Thoracic aorta (tissue), 2 donors: Measurements from ENCODE around the gene C9orf50. TPM values are rescaled to one million over a fixed set of nuclear protein-coding genes. Genes with fewer than 3 reads are reported as not detected.
A peak's percentile ranks its signal among the peaks of the same experiment; 100 is the strongest.
"Not testable (repeated sequence)": the region's sequence is repeated elsewhere in the genome, so short reads cannot be mapped to it uniquely, and the experiment has no call there.

Experiments
- ATAC-seq: fragments of 150-250 bp; one replicate; pipeline ENCODE4 v1.8.0; 2017; ENCODE audit warnings: low read depth; ENCODE audit not compliant: insufficient number of reproducible peaks, low FRiP score
- DNase-seq: peaks from one replicate; pipeline ENCODE4 v3.0.0-alpha.2; 2020; ENCODE audit warnings: low spot score
- H3K27ac ChIP-seq, 2 donors: fragments of 200-600 bp; sonication (generic); 1 replicate in 1 of 2; 2 replicates in 1 of 2; pipeline ENCODE4 v1.5.1; 2016; ENCODE audit warnings: mild to moderate bottlenecking in 2 of 2, moderate library complexity in 2 of 2
- H3K27me3 ChIP-seq: fragments of 200-600 bp; sonication (generic); replicated peaks from 2 replicates; pipeline ENCODE4 v1.6.0; 2016; ENCODE audit warnings: mild to moderate bottlenecking; ENCODE audit not compliant: insufficient read depth
- H3K36me3 ChIP-seq: fragments of 200-600 bp; sonication (generic); one replicate; pipeline ENCODE4 v1.5.1; 2016
- H3K4me1 ChIP-seq, 2 donors: fragments of 200-600 bp; sonication (generic); 1 replicate in 1 of 2; 2 replicates in 1 of 2; pipeline versions ENCODE4 v1.5.1 to v1.6.0; 2016; ENCODE audit warnings: low read depth in 2 of 2, mild to moderate bottlenecking in 1 of 2; ENCODE audit not compliant: control insufficient read depth in 1 of 2
- H3K4me3 ChIP-seq: fragments of 200-600 bp; sonication (generic); 2 replicates; pipeline ENCODE4 v1.5.1; 2016; ENCODE audit warnings: mild to moderate bottlenecking
- H3K9me3 ChIP-seq: fragments of 200-600 bp; sonication (generic); 2 replicates; pipeline ENCODE4 v1.5.1; 2016
- total RNA-seq, 2 donors: library from RNA; depleted of rRNA; stranded (reverse); fragments of >200 nt; gene quantifications; one replicate each; pipeline versions ENCODE4 v1.1.0 to v1.2.3, GENCODE V29; 2016
- TF ChIP-seq, protein P1 (sequence below): fragments of 200-600 bp; sonication (generic); IDR thresholded peaks from one replicate; pipeline ENCODE4 v1.5.1; 2019; ENCODE audit warnings: antibody characterized with exemption

Gene C9orf50
- total RNA-seq, 2 donors from 2014 or later, result not detected

GRCh38 chr9:129596541-129597331, 24.2 kb downstream of the C9orf50 start:
- no peaks in the 10 kb centered on the region for H3K27me3 ChIP-seq
- TF ChIP-seq, protein P1, sequence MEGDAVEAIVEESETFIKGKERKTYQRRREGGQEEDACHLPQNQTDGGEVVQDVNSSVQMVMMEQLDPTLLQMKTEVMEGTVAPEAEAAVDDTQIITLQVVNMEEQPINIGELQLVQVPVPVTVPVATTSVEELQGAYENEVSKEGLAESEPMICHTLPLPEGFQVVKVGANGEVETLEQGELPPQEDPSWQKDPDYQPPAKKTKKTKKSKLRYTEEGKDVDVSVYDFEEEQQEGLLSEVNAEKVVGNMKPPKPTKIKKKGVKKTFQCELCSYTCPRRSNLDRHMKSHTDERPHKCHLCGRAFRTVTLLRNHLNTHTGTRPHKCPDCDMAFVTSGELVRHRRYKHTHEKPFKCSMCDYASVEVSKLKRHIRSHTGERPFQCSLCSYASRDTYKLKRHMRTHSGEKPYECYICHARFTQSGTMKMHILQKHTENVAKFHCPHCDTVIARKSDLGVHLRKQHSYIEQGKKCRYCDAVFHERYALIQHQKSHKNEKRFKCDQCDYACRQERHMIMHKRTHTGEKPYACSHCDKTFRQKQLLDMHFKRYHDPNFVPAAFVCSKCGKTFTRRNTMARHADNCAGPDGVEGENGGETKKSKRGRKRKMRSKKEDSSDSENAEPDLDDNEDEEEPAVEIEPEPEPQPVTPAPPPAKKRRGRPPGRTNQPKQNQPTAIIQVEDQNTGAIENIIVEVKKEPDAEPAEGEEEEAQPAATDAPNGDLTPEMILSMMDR, result no peak
- peaks cover 6 to 25% of the 10 kb centered on the region in 2 donors for H3K4me1 ChIP-seq
- ATAC-seq (peak; percentile 24), DNase-seq (no peak)
- peak overlapping the region; percentile 76 to 78 for H3K27ac ChIP-seq
- H3K4me3 ChIP-seq, result peak overlapping the region; percentile 78
- no peaks in the 10 kb centered on the region for H3K36me3 ChIP-seq
- H3K9me3 ChIP-seq, result no peaks in the 10 kb centered on the region

- H3K9me3 ChIP-seq, result no peaks in the 10 kb centered on the region
- ATAC-seq (no peak), DNase-seq (no peak)
- no peaks in the 10 kb centered on the region for H3K27me3 ChIP-seq
- TF ChIP-seq, protein P1, result no peak
- H3K36me3 ChIP-seq, result no peaks in the 10 kb centered on the region
- H3K4me1 ChIP-seq, result peaks cover 6 to 25% of the 10 kb centered on the region in 2 donors
- no peak overlapping the region for H3K4me3 ChIP-seq
- peak overlapping the region; percentile 76 to 78 for H3K27ac ChIP-seq
These were observed 24.9 kb downstream of the C9orf50 start for GRCh38 chr9:129595903-129596540.

- TF ChIP-seq, protein P1, result no peak
- H3K27ac ChIP-seq, result no peak overlapping the region
- no peak for DNase-seq
These were observed 25.6 kb downstream of the C9orf50 start for GRCh38 chr9:129595311-129595741.

DNA sequence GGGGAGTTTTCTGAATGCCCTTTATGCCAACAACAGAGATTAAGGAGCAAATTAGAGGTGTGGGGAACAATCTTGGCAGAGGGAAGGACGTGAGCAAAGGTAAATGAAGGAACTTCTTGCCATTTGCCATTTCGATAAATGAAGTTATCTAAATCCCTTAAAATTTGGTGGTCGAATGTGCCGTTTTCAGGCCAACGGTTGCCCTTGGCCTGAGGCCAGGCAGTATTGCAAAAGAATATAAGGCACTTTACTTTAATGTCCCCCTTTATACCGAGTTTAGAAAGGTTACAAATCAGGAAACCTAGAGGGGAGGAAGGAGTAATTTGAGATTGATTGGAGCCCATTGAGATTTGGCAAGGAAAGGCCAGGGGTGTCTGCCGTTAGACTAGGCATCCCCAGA, 26.3 kb downstream of the C9orf50 start:
- ATAC-seq, result no peak

More at GRCh38 chr9:129595311-129595741, 25.6 kb downstream of the C9orf50 start:
- Histone ChIP-seq H3K4me3 (no peak overlapping the region), H3K4me1 (peaks cover 6 to 25% of the 10 kb centered on the region in 2 donors), H3K9me3 (no peaks in the 10 kb centered on the region), H3K27me3 (no peaks in the 10 kb centered on the region), H3K36me3 (no peaks in the 10 kb centered on the region)
- ATAC-seq, result no peak

DNA sequence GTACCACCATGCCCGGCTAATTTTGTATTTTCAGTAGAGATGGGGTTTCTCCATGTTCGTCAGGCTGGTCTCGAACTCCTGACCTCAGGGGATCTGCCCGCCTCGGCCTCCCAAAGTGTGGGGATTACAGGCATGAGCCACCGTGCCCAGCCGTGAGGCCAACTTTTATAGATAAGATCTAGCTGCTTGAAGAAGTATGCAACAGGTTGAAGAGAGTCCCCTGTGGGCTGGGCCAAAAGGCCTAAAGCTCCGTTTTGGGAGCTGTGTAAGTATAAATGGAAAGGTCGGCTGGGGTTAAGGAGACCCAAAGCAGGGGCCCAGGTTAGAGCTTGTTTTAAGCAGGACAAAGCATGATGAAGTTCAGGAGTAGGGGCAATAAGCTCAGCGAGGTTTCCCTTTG, 28.1 kb downstream of the C9orf50 start:
- H3K27ac ChIP-seq, H3K36me3 ChIP-seq, DNase-seq, H3K4me3 ChIP-seq, H3K27me3 ChIP-seq, H3K9me3 ChIP-seq, ATAC-seq: not testable (repeated sequence)
- peaks cover 4 to 32% of the 10 kb centered on the region in 2 donors for H3K4me1 ChIP-seq

More for the DNA sequence above, 26.3 kb downstream of the C9orf50 start:
- Histone ChIP-seq H3K27me3 (no peaks in the 10 kb centered on the region), H3K9me3 (no peaks in the 10 kb centered on the region), H3K4me1 (peaks cover 6 to 28% of the 10 kb centered on the region in 2 donors), H3K27ac (no peak overlapping the region), H3K4me3 (no peak overlapping the region), H3K36me3 (no peaks in the 10 kb centered on the region)
- TF ChIP-seq, protein P1, result no peak
- no peak for DNase-seq
